GM19023 (cell line): ENCODE results near the gene CASTOR1.

ENCODE experiments used
- ATAC-seq: cut with Tn5 transposase; IDR thresholded peaks from one replicate; pipeline ENCODE4 v1.9.1; 2021; ENCODE audit warnings: mild to moderate bottlenecking, moderate library complexity; ENCODE audit not compliant: unreplicated experiment

Gene CASTOR1

GRCh38 chr22:30286331-30286730 is 3.0 kb downstream of the CASTOR1 start:
- no peak for ATAC-seq

GRCh38 chr22:30285846-30286200 is 3.5 kb downstream of the CASTOR1 start:
- ATAC-seq = no peak

GRCh38 chr22:30285176-30285845 is 4.0 kb downstream of the CASTOR1 start:
- no peak for ATAC-seq

GRCh38 chr22:30284666-30285065 is 4.6 kb downstream of the CASTOR1 start:
- no peak for ATAC-seq

- ATAC-seq = no peak
Measured at GRCh38 chr22:30284172-30284571, 5.1 kb downstream of the CASTOR1 start.

- no peak for ATAC-seq
Measured at GRCh38 chr22:30283342-30283741, 6.0 kb downstream of the CASTOR1 start.

- no peak for ATAC-seq
Measured at GRCh38 chr22:30282616-30283046, 6.7 kb downstream of the CASTOR1 start.

- no peak for ATAC-seq
Measured at GRCh38 chr22:30280505-30280904, 8.8 kb downstream of the CASTOR1 start.

- ATAC-seq = no peak
Measured at GRCh38 chr22:30279932-30280331, 9.4 kb downstream of the CASTOR1 start.

GRCh38 chr22:30279046-30279788 is 10.1 kb downstream of the CASTOR1 start:
- no peak for ATAC-seq

- ATAC-seq = no peak
Measured at GRCh38 chr22:30277547-30278344, 11.6 kb downstream of the CASTOR1 start.

GRCh38 chr22:30276039-30276438 is 13.3 kb downstream of the CASTOR1 start:
- no peak for ATAC-seq

- ATAC-seq = no peak
Measured at GRCh38 chr22:30275625-30276024, 13.7 kb downstream of the CASTOR1 start.

GRCh38 chr22:30274437-30274812 is 14.9 kb downstream of the CASTOR1 start:
- no peak for ATAC-seq

GRCh38 chr22:30273711-30274436 is 15.4 kb downstream of the CASTOR1 start:
- no peak for ATAC-seq

GRCh38 chr22:30272781-30273601 is 16.3 kb downstream of the CASTOR1 start:
- no peak for ATAC-seq

- no peak for ATAC-seq
Measured at GRCh38 chr22:30270832-30271231, 18.5 kb downstream of the CASTOR1 start.

GRCh38 chr22:30268331-30268730 is 21.0 kb downstream of the CASTOR1 start:
- no peak for ATAC-seq

- ATAC-seq = no peak
Measured at GRCh38 chr22:30267382-30268302, 21.7 kb downstream of the CASTOR1 start.
